Measurements from ENCODE around the gene C15orf39. TPM values are rescaled to one million over a fixed set of nuclear protein-coding genes. Genes with fewer than 3 reads are reported as not detected.

The C15orf39 gene
- total RNA-seq, 3 donors from 2014 or later (not counting 1 experiment from before 2014, with no cell fraction given): 63.5 to 89.2 (median 70.1) TPM

- TF ChIP-seq, protein P1, sequence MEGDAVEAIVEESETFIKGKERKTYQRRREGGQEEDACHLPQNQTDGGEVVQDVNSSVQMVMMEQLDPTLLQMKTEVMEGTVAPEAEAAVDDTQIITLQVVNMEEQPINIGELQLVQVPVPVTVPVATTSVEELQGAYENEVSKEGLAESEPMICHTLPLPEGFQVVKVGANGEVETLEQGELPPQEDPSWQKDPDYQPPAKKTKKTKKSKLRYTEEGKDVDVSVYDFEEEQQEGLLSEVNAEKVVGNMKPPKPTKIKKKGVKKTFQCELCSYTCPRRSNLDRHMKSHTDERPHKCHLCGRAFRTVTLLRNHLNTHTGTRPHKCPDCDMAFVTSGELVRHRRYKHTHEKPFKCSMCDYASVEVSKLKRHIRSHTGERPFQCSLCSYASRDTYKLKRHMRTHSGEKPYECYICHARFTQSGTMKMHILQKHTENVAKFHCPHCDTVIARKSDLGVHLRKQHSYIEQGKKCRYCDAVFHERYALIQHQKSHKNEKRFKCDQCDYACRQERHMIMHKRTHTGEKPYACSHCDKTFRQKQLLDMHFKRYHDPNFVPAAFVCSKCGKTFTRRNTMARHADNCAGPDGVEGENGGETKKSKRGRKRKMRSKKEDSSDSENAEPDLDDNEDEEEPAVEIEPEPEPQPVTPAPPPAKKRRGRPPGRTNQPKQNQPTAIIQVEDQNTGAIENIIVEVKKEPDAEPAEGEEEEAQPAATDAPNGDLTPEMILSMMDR (IDR thresholded peaks at IDR 0.05): no peak
- ATAC-seq: no peak
- no peaks in the 10 kb centered on the region for H3K9me3 ChIP-seq (ENCODE audit: control insufficient read depth, insufficient read depth, low read length)
- WGBS (ENCODE audit: insufficient coverage): 98% methylated on average over 2 of the region's 2 CpGs
- peaks cover 0 to 3% of the 10 kb centered on the region in 2 donors for H3K27me3 Mint-ChIP-seq (ENCODE audit: low read depth in 2 of 2)
- intact Hi-C loops (cut with micrococcal nuclease): no loop called here
- H3K4me1 ChIP-seq (ENCODE audit: control insufficient read depth, insufficient read depth, low read length): no peaks in the 10 kb centered on the region
- H3K27ac Mint-ChIP-seq: no peak overlapping the region
- H3K4me3 Mint-ChIP-seq: no peak overlapping the region
- no peaks in the 10 kb centered on the region for H3K9me3 Mint-ChIP-seq
- H3K4me3 ChIP-seq (ENCODE audit: low read length): no peak overlapping the region
- no peak overlapping the region for H3K27ac ChIP-seq (ENCODE audit: low read length)
- H3K36me3 ChIP-seq (ENCODE audit: control insufficient read depth, insufficient read depth, low read length): no peaks in the 10 kb centered on the region
- no peaks in the 10 kb centered on the region for H3K27me3 ChIP-seq (ENCODE audit: control insufficient read depth, insufficient read depth, low read length)
- H3K4me1 Mint-ChIP-seq: no peaks in the 10 kb centered on the region
- H3K36me3 Mint-ChIP-seq: no peaks in the 10 kb centered on the region
- DNase-seq: no peak
Measured at GRCh38 chr15:75230016-75230343, 28.3 kb downstream of the C15orf39 start.

DNA sequence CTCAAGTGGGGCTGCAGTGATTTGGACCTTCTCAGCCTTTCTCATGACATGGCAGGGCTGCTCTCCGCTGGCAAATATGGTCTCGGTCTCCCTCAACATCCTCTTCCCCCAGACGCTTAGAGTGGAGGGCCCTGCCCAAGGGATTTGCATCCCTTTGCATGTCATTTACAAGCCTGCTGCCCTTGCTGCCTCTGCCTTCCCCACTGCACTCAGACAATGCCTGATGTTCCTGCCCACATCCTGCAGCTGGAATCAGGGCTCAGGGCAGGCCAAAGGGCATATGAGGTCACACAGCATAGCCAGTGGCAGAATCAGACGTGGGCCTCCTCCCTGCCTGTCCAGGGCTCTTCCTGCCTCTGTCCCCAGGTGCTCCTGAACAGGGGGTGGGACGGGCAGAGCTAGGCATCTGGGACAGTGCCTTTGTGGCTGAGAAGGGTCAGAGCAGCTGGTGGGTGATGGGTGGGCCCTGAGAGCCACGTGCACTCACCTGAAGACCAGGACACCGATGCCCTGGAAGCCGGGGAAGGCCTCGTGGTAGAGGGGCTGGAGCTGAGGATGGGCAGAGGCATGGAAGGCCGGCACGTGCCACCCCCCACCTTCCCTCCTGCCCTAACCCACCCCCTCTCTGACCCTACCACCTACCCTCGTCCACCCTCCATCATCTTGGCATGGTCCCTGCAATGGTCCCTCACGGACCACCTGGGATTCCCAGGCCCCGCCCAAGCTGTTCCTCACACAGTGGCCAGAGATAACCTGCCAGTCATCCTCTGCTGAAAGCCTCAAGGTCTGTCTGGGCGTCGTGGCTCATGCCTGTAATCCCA is 29.1 kb downstream of the C15orf39 start:
- TF ChIP-seq, protein P1 (IDR thresholded peaks at IDR 0.05): no peak
- DNase-seq (no peak), ATAC-seq (no peak)
- Histone ChIP-seq H3K36me3 (ENCODE audit: control insufficient read depth, insufficient read depth, low read length) (no peaks in the 10 kb centered on the region), H3K4me1 (ENCODE audit: control insufficient read depth, insufficient read depth, low read length) (no peaks in the 10 kb centered on the region), H3K27me3 (ENCODE audit: control insufficient read depth, insufficient read depth, low read length) (no peaks in the 10 kb centered on the region), H3K4me3 (ENCODE audit: low read length) (no peak overlapping the region), H3K27ac (ENCODE audit: low read length) (no peak overlapping the region), H3K9me3 (ENCODE audit: control insufficient read depth, insufficient read depth, low read length) (no peaks in the 10 kb centered on the region)
- Mint-ChIP-seq H3K4me3 (no peak overlapping the region), H3K9me3 (no peaks in the 10 kb centered on the region), H3K4me1 (no peaks in the 10 kb centered on the region), H3K36me3 (no peaks in the 10 kb centered on the region), H3K27me3 (ENCODE audit: low read depth in 2 of 2) (peaks cover 0 to 5% of the 10 kb centered on the region in 2 donors), H3K27ac (no peak overlapping the region)
- WGBS (ENCODE audit: insufficient coverage): 84% methylated on average over 16 of the region's 16 CpGs
- intact Hi-C loops (cut with micrococcal nuclease): no loop called here

- peaks cover 0 to 5% of the 10 kb centered on the region in 2 donors for H3K27me3 Mint-ChIP-seq (ENCODE audit: low read depth in 2 of 2)
- no peak overlapping the region for H3K4me3 Mint-ChIP-seq
- no peak overlapping the region for H3K27ac Mint-ChIP-seq
- intact Hi-C loops (cut with micrococcal nuclease): no loop called here
- DNase-seq (no peak), ATAC-seq (no peak)
- H3K9me3 Mint-ChIP-seq: no peaks in the 10 kb centered on the region
- no peaks in the 10 kb centered on the region for H3K36me3 Mint-ChIP-seq
- Histone ChIP-seq H3K4me3 (ENCODE audit: low read length) (no peak overlapping the region), H3K9me3 (ENCODE audit: control insufficient read depth, insufficient read depth, low read length) (no peaks in the 10 kb centered on the region), H3K27me3 (ENCODE audit: control insufficient read depth, insufficient read depth, low read length) (no peaks in the 10 kb centered on the region), H3K36me3 (ENCODE audit: control insufficient read depth, insufficient read depth, low read length) (no peaks in the 10 kb centered on the region), H3K4me1 (ENCODE audit: control insufficient read depth, insufficient read depth, low read length) (no peaks in the 10 kb centered on the region), H3K27ac (ENCODE audit: low read length) (no peak overlapping the region)
- TF ChIP-seq, protein P1 (IDR thresholded peaks at IDR 0.05): no peak
- WGBS (ENCODE audit: insufficient coverage): 56% methylated on average over 4 of the region's 4 CpGs
- no peaks in the 10 kb centered on the region for H3K4me1 Mint-ChIP-seq
Measured at GRCh38 chr15:75231836-75232235, 30.2 kb downstream of the C15orf39 start.
